ENCODE measurements around the gene FHIT.

DNA sequence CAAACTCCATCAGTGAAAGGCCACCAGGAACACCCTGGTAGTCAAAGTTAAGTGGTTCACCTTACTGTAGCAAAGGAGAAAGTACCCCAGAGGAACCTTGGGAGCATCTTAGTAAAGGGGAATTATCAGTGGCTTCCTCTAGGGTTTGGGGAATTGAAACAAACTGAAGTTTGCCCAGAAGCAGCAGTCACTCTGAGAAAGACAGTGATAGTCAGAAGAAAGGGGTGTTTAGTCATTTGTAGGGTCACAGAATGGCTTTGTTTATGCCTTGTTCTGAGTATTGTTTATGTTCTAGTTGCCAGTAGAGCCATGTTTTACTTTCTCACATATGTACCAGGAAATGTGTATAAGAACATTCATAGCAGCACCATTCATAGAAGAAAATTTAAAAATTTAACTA, 93.8 kb downstream of the FHIT start:
- TF ChIP-seq CTCF (IDR thresholded peaks at IDR 0.05): no peak
- no peak for TF ChIP-seq EP300 (IDR thresholded peaks at IDR 0.05)

Measured in esophagus muscularis mucosa (tissue), 3 donors.